Activated CD4-positive, alpha-beta memory T cell treated with anti-CD3 and anti-CD28 coated beads for 36 hours (primary cell): ENCODE data around the gene EMSY. TPM values are rescaled to one million over a fixed set of nuclear protein-coding genes. Genes with fewer than 3 reads are reported as not detected.
A peak's percentile ranks its signal among the peaks of the same experiment; 100 is the strongest.
"Not testable (repeated sequence)": the region's sequence is repeated elsewhere in the genome, so short reads cannot be mapped to it uniquely, and the experiment has no call there.

Experiments
- CTCF ChIA-PET: fragments of 350-600 bp; sonication (Branson Sonifier 250); formaldehyde crosslinking; loops from one replicate; lab custom pipeline; 2021; ENCODE audit warnings: antibody characterized with exemption, inconsistent platforms; lab: Charles Lee
- POLR2A ChIA-PET: fragments of 350-600 bp; sonication (Branson Sonifier 250); formaldehyde crosslinking; loops from one replicate; lab custom pipeline; 2021; ENCODE audit warnings: antibody characterized with exemption; lab: Charles Lee
- DNase-seq: peaks from one replicate; pipeline ENCODE4 v3.0.0-alpha.2; 2020
- H3K27ac Mint-ChIP-seq: one replicate; pipeline ENCODE4 v1.8.0; 2021; ENCODE audit warnings: mixed read lengths
- H3K27me3 Mint-ChIP-seq: one replicate; pipeline ENCODE4 v1.8.0; 2021; ENCODE audit warnings: mixed read lengths
- H3K36me3 Mint-ChIP-seq: one replicate; pipeline ENCODE4 v1.8.0; 2021; ENCODE audit warnings: mixed read lengths
- H3K4me1 Mint-ChIP-seq: one replicate; pipeline ENCODE4 v1.8.0; 2021; ENCODE audit warnings: low read depth, mixed read lengths
- H3K4me3 Mint-ChIP-seq: one replicate; pipeline ENCODE4 v1.8.0; 2021; ENCODE audit warnings: mild to moderate bottlenecking, mixed read lengths
- H3K9me3 Mint-ChIP-seq: one replicate; pipeline ENCODE4 v1.8.0; 2021; ENCODE audit warnings: mixed read lengths
- intact Hi-C: fragments of 100-400 bp; cut with micrococcal nuclease; formaldehyde crosslinking; loops from one replicate; pipeline ENCODE4 v1.15.1; 2023
- total RNA-seq, 2 experiments: library from RNA; stranded (reverse); gene quantifications; one replicate each; pipeline ENCODE4 v1.2.3, GENCODE V29; 2021

Gene EMSY
- total RNA-seq, 2 experiments from 2014 or later = 23.5 to 25.4 TPM

GRCh38 chr11:76560219-76560618 is 115.4 kb downstream of the EMSY start:
- peaks cover 16% of the 10 kb centered on the region for H3K27me3 Mint-ChIP-seq
- DNase-seq = peak; percentile 61
- ChIA-PET CTCF (no interaction called here), POLR2A (interaction anchor here (1.0 kb wide), 1 partner anchor 28 kb away, joined by 4 read pairs; no protein-coding TSS in a partner anchor)
- no peak overlapping the region for H3K4me3 Mint-ChIP-seq
- peaks cover 34% of the 10 kb centered on the region for H3K4me1 Mint-ChIP-seq
- peak overlapping the region; percentile 74 for H3K27ac Mint-ChIP-seq
- no peaks in the 10 kb centered on the region for H3K9me3 Mint-ChIP-seq
- no peaks in the 10 kb centered on the region for H3K36me3 Mint-ChIP-seq
- intact Hi-C loops = loop anchor here (1.0 to 10.0 kb wide), 4 partner anchors 28 to 245 kb away; partner anchors contain the start of gene EMSY

GRCh38 chr11:76561245-76561644 is 116.4 kb downstream of the EMSY start:
- no peaks in the 10 kb centered on the region for H3K9me3 Mint-ChIP-seq
- intact Hi-C loops = loop anchor here (2.0 to 10.0 kb wide), 3 partner anchors 68 to 244 kb away; partner anchors contain the start of gene EMSY
- H3K4me3 Mint-ChIP-seq = no peak overlapping the region
- H3K27ac Mint-ChIP-seq = peak overlapping the region; percentile 68
- no peak for DNase-seq
- H3K36me3 Mint-ChIP-seq = no peaks in the 10 kb centered on the region
- POLR2A ChIA-PET = no interaction called here
- CTCF ChIA-PET = no interaction called here
- peaks cover 34% of the 10 kb centered on the region for H3K4me1 Mint-ChIP-seq
- H3K27me3 Mint-ChIP-seq = peaks cover 16% of the 10 kb centered on the region

- Mint-ChIP-seq H3K9me3 (no peaks in the 10 kb centered on the region), H3K27me3 (peaks cover 16% of the 10 kb centered on the region), H3K36me3 (no peaks in the 10 kb centered on the region), H3K4me3 (no peak overlapping the region), H3K4me1 (peaks cover 38% of the 10 kb centered on the region), H3K27ac (no peak overlapping the region)
- DNase-seq = no peak
- intact Hi-C loops = loop anchor here (10.0 kb wide), 1 partner anchor 242 kb away; no protein-coding TSS in a partner anchor
- ChIA-PET CTCF (no interaction called here), POLR2A (no interaction called here)
These were observed 117.7 kb downstream of the EMSY start for GRCh38 chr11:76562541-76562940.

- peaks cover 38% of the 10 kb centered on the region for H3K4me1 Mint-ChIP-seq
- ChIA-PET POLR2A (no interaction called here), CTCF (no interaction called here)
- H3K4me3 Mint-ChIP-seq = no peak overlapping the region
- H3K9me3 Mint-ChIP-seq = no peaks in the 10 kb centered on the region
- H3K36me3 Mint-ChIP-seq = no peaks in the 10 kb centered on the region
- peaks cover 16% of the 10 kb centered on the region for H3K27me3 Mint-ChIP-seq
- no peak overlapping the region for H3K27ac Mint-ChIP-seq
- intact Hi-C loops = loop anchor here (10.0 kb wide), 1 partner anchor 240 kb away; no protein-coding TSS in a partner anchor
- no peak for DNase-seq
These were observed 119.5 kb downstream of the EMSY start for GRCh38 chr11:76564364-76564763.

GRCh38 chr11:76566811-76567210 is 122.0 kb downstream of the EMSY start:
- Mint-ChIP-seq H3K4me3 (no peak overlapping the region), H3K9me3 (no peaks in the 10 kb centered on the region), H3K36me3 (no peaks in the 10 kb centered on the region), H3K27ac (no peak overlapping the region), H3K27me3 (peaks cover 15% of the 10 kb centered on the region), H3K4me1 (peaks cover 18% of the 10 kb centered on the region)
- intact Hi-C loops = loop anchor here (10.0 kb wide), 1 partner anchor 238 kb away; no protein-coding TSS in a partner anchor
- POLR2A ChIA-PET = no interaction called here
- CTCF ChIA-PET = no interaction called here
- no peak for DNase-seq

GRCh38 chr11:76567261-76567660 is 122.4 kb downstream of the EMSY start:
- CTCF ChIA-PET = interaction anchor here (0.7 kb wide), 1 partner anchor 8 kb away, joined by 3 read pairs; no protein-coding TSS in a partner anchor
- Mint-ChIP-seq H3K9me3 (no peaks in the 10 kb centered on the region), H3K4me1 (peaks cover 14% of the 10 kb centered on the region), H3K36me3 (no peaks in the 10 kb centered on the region), H3K27ac (peak overlapping the region; percentile 16), H3K4me3 (no peak overlapping the region), H3K27me3 (peaks cover 11% of the 10 kb centered on the region)
- DNase-seq = no peak
- POLR2A ChIA-PET = no interaction called here
- intact Hi-C loops = loop anchor here (10.0 kb wide), 1 partner anchor 238 kb away; no protein-coding TSS in a partner anchor

- no peaks in the 10 kb centered on the region for H3K9me3 Mint-ChIP-seq
- H3K4me3 Mint-ChIP-seq = no peak overlapping the region
- H3K36me3 Mint-ChIP-seq = no peaks in the 10 kb centered on the region
- CTCF ChIA-PET = no interaction called here
- peak overlapping the region; percentile 1 for H3K27ac Mint-ChIP-seq
- H3K27me3 Mint-ChIP-seq = peaks cover 9% of the 10 kb centered on the region
- intact Hi-C loops = loop anchor here (2.0 to 10.0 kb wide), 2 partner anchors 21 to 237 kb away; no protein-coding TSS in a partner anchor
- H3K4me1 Mint-ChIP-seq = peaks cover 14% of the 10 kb centered on the region
- no peak for DNase-seq
- POLR2A ChIA-PET = no interaction called here
These were observed 123.3 kb downstream of the EMSY start for GRCh38 chr11:76568139-76568538.

GRCh38 chr11:76568621-76569020 is 123.8 kb downstream of the EMSY start:
- H3K9me3 Mint-ChIP-seq = no peaks in the 10 kb centered on the region
- H3K27me3 Mint-ChIP-seq = peaks cover 9% of the 10 kb centered on the region
- no peak overlapping the region for H3K27ac Mint-ChIP-seq
- H3K4me3 Mint-ChIP-seq = no peak overlapping the region
- peaks cover 14% of the 10 kb centered on the region for H3K4me1 Mint-ChIP-seq
- no peak for DNase-seq
- CTCF ChIA-PET = no interaction called here
- POLR2A ChIA-PET = no interaction called here
- H3K36me3 Mint-ChIP-seq = no peaks in the 10 kb centered on the region
- intact Hi-C loops = loop anchor here (2.0 to 10.0 kb wide), 2 partner anchors 20 to 236 kb away; no protein-coding TSS in a partner anchor

GRCh38 chr11:76572181-76572875 is 127.5 kb downstream of the EMSY start:
- ChIA-PET CTCF (interaction anchor here (0.5 kb wide), 1 partner anchor 627 kb away, joined by 3 read pairs; no protein-coding TSS in a partner anchor), POLR2A (interaction anchor here (1.3 kb wide), 1 partner anchor 16 kb away, joined by 3 read pairs; no protein-coding TSS in a partner anchor)
- H3K4me3 Mint-ChIP-seq, H3K9me3 Mint-ChIP-seq, H3K27me3 Mint-ChIP-seq, H3K36me3 Mint-ChIP-seq, DNase-seq, intact Hi-C loops, H3K27ac Mint-ChIP-seq: not testable (repeated sequence)
- peaks cover 11% of the 10 kb centered on the region for H3K4me1 Mint-ChIP-seq

GRCh38 chr11:76574406-76574805 is 129.6 kb downstream of the EMSY start:
- intact Hi-C loops = no loop called here
- POLR2A ChIA-PET = no interaction called here
- Mint-ChIP-seq H3K9me3 (no peaks in the 10 kb centered on the region), H3K27ac (no peak overlapping the region), H3K4me1 (no peaks in the 10 kb centered on the region), H3K4me3 (no peak overlapping the region), H3K27me3 (peaks cover 5% of the 10 kb centered on the region), H3K36me3 (no peaks in the 10 kb centered on the region)
- DNase-seq = no peak
- CTCF ChIA-PET = no interaction called here

- ChIA-PET POLR2A (no interaction called here), CTCF (no interaction called here)
- Mint-ChIP-seq H3K9me3 (no peaks in the 10 kb centered on the region), H3K27ac (no peak overlapping the region), H3K4me3 (no peak overlapping the region), H3K36me3 (no peaks in the 10 kb centered on the region), H3K27me3 (peaks cover 5% of the 10 kb centered on the region), H3K4me1 (no peaks in the 10 kb centered on the region)
- intact Hi-C loops = no loop called here
- no peak for DNase-seq
These were observed 130.1 kb downstream of the EMSY start for GRCh38 chr11:76574879-76575278.

GRCh38 chr11:76577226-76577920 is 132.6 kb downstream of the EMSY start:
- no peak overlapping the region for H3K27ac Mint-ChIP-seq
- peaks cover 5% of the 10 kb centered on the region for H3K27me3 Mint-ChIP-seq
- H3K4me1 Mint-ChIP-seq = no peaks in the 10 kb centered on the region
- no peak overlapping the region for H3K4me3 Mint-ChIP-seq
- POLR2A ChIA-PET = no interaction called here
- DNase-seq = no peak
- no peaks in the 10 kb centered on the region for H3K36me3 Mint-ChIP-seq
- intact Hi-C loops = no loop called here
- H3K9me3 Mint-ChIP-seq = no peaks in the 10 kb centered on the region
- CTCF ChIA-PET = interaction anchor here (1.2 kb wide), 1 partner anchor 21 kb away, joined by 4 read pairs; no protein-coding TSS in a partner anchor
